Measurements from ENCODE around the gene MX2. TPM values are rescaled to one million over a fixed set of nuclear protein-coding genes. Genes with fewer than 3 reads are reported as not detected.

The MX2 gene
- total and polyA plus RNA-seq, 2 of the 4 experiments (the other 2 are of a cell fraction) = 0.53 to 0.54 TPM

DNA sequence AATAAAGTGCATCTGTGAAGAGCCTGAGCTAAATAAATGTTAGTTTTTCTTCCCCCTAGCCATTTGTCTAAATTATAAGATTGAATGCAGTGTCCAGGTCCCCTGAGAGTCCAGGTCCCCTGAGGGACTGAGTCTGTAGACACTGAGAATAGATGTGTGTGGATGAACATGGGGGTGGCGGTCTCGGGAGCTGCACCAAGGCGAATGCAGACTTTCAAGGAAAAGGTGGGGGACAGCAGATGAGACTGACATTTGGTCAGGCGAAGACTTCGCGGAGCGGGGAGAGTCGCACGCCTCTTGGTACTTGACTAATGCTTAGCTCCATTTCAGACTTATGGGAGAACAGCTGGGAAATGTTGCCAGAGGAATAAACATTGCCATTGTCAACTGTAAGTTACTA, 17.7 kb upstream of the MX2 start:
- dilution Hi-C loops (cut with HindIII; ENCODE audit: low sequenced_read_pairs, unreplicated experiment) = no loop called here
- TF ChIP-seq RFX5 (IDR thresholded peaks at IDR 0.05; ENCODE audit: low read depth, low read length) = no peak
- TF ChIP-seq, protein P1, sequence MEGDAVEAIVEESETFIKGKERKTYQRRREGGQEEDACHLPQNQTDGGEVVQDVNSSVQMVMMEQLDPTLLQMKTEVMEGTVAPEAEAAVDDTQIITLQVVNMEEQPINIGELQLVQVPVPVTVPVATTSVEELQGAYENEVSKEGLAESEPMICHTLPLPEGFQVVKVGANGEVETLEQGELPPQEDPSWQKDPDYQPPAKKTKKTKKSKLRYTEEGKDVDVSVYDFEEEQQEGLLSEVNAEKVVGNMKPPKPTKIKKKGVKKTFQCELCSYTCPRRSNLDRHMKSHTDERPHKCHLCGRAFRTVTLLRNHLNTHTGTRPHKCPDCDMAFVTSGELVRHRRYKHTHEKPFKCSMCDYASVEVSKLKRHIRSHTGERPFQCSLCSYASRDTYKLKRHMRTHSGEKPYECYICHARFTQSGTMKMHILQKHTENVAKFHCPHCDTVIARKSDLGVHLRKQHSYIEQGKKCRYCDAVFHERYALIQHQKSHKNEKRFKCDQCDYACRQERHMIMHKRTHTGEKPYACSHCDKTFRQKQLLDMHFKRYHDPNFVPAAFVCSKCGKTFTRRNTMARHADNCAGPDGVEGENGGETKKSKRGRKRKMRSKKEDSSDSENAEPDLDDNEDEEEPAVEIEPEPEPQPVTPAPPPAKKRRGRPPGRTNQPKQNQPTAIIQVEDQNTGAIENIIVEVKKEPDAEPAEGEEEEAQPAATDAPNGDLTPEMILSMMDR (conservative IDR thresholded peaks at IDR 0.05; ENCODE audit: low read depth, low read length) = no peak
- no peak for TF ChIP-seq NFE2L2 (IDR thresholded peaks at IDR 0.05; ENCODE audit: low read depth, low read length)
- TF ChIP-seq RAD21 (IDR thresholded peaks at IDR 0.05; ENCODE audit: low read length) = no peak
- TF ChIP-seq, protein P2, sequence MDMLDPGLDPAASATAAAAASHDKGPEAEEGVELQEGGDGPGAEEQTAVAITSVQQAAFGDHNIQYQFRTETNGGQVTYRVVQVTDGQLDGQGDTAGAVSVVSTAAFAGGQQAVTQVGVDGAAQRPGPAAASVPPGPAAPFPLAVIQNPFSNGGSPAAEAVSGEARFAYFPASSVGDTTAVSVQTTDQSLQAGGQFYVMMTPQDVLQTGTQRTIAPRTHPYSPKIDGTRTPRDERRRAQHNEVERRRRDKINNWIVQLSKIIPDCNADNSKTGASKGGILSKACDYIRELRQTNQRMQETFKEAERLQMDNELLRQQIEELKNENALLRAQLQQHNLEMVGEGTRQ (IDR thresholded peaks at IDR 0.05; ENCODE audit: low read depth, low read length) = no peak
- no peak for TF ChIP-seq SMC3 (IDR thresholded peaks at IDR 0.05; ENCODE audit: low read depth, low read length)
- no peak for TF ChIP-seq CEBPB (IDR thresholded peaks at IDR 0.05; ENCODE audit: low read depth, low read length)
- TF ChIP-seq, protein P3, sequence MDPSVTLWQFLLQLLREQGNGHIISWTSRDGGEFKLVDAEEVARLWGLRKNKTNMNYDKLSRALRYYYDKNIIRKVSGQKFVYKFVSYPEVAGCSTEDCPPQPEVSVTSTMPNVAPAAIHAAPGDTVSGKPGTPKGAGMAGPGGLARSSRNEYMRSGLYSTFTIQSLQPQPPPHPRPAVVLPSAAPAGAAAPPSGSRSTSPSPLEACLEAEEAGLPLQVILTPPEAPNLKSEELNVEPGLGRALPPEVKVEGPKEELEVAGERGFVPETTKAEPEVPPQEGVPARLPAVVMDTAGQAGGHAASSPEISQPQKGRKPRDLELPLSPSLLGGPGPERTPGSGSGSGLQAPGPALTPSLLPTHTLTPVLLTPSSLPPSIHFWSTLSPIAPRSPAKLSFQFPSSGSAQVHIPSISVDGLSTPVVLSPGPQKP (IDR thresholded peaks at IDR 0.05; ENCODE audit: borderline replicate concordance, low read depth, low read length) = no peak
- no peak for TF ChIP-seq CHD1 (IDR thresholded peaks at IDR 0.05; ENCODE audit: low read depth, low read length)
- no peak for TF ChIP-seq BHLHE40 (IDR thresholded peaks at IDR 0.05; ENCODE audit: low read depth, low read length)
- TF ChIP-seq FOS (IDR thresholded peaks at IDR 0.05; ENCODE audit: low read depth, low read length) = no peak
- TF ChIP-seq MXI1 (IDR thresholded peaks at IDR 0.05; ENCODE audit: borderline replicate concordance, low read depth, low read length) = no peak
- TF ChIP-seq MAFK (IDR thresholded peaks at IDR 0.05; ENCODE audit: low read depth, low read length) = no peak
- Histone ChIP-seq H2AFZ (replicated peaks; ENCODE audit: low read length, poor library complexity) (no peak overlapping the region), H4K5ac (ENCODE audit: low read depth, low read length) (no peak overlapping the region), H4K20me1 (ENCODE audit: insufficient read depth, low read length) (no peaks in the 10 kb centered on the region), H3K56ac (ENCODE audit: extremely low read depth, insufficient read depth, low read length) (no peak overlapping the region), H2BK5ac (ENCODE audit: low read depth, low read length, poor library complexity, severe bottlenecking) (no peak overlapping the region), H3K4me1 (ENCODE audit: control insufficient read depth, insufficient read depth, low read length) (no peaks in the 10 kb centered on the region), H2AK5ac (ENCODE audit: low read depth, low read length) (no peak overlapping the region), H3K9ac (ENCODE audit: low read depth, low read length) (no peak overlapping the region), H3K4me3 (ENCODE audit: insufficient read depth, low read depth, low read length) (no peak overlapping the region), H2BK15ac (ENCODE audit: low read depth, low read length) (no peak overlapping the region), H3K9me1 (ENCODE audit: insufficient read depth, low read length) (no peaks in the 10 kb centered on the region), H3K4ac (ENCODE audit: low read depth, low read length) (no peak overlapping the region), H3K18ac (ENCODE audit: low read depth, low read length) (no peak overlapping the region), H3K14ac (replicated peaks; ENCODE audit: low read depth, low read length) (no peak overlapping the region), H2BK20ac (ENCODE audit: low read depth, low read length) (no peak overlapping the region), H4K91ac (ENCODE audit: insufficient read depth, low read depth, low read length) (no peak overlapping the region), H3K79me1 (ENCODE audit: low read depth in 1 of 2, low read length in 2 of 2) (no peaks in the 10 kb centered on the region), H3K9me3 (ENCODE audit: control insufficient read depth, insufficient read depth, low read length) (no peaks in the 10 kb centered on the region), H3K23ac (ENCODE audit: low read depth, low read length) (no peak overlapping the region), H3K27ac (ENCODE audit: insufficient read depth, low read length) (no peak overlapping the region), H3K36me3 (ENCODE audit: control insufficient read depth, insufficient read depth, low read length) (no peaks in the 10 kb centered on the region), H2AK9ac (replicated peaks; ENCODE audit: low read depth, low read length, poor library complexity) (no peak overlapping the region), H3K4me2 (ENCODE audit: low read depth, low read length) (no peak overlapping the region), H2BK120ac (ENCODE audit: low read depth, low read length) (no peak overlapping the region), H4K8ac (ENCODE audit: low read depth in 2 of 2, low read length in 2 of 2) (no peak overlapping the region), H3K27me3 (ENCODE audit: control insufficient read depth, insufficient read depth, low read length) (peaks cover 9% of the 10 kb centered on the region; the same call in 1 of the 2 replicates)
- in situ Hi-C loops (cut with MboI; ENCODE audit: low sequenced_read_pairs) = no loop called here
- intact Hi-C loops (cut with micrococcal nuclease) = no loop called here
- CTCF ChIA-PET = no interaction called here
- ATAC-seq (ENCODE audit: low read depth) (no peak), DNase-seq (no peak)
- POLR2A ChIA-PET (ENCODE audit: unreplicated experiment) = no interaction called here
- no TSS peak for BruUV-seq (replicated peaks)
- 57% methylated on average over 5 of the region's 9 CpGs; no CpG with 5 or more reads in 1 of the 2 experiments for WGBS, 2 experiments (ENCODE audit: extremely low coverage in 2 of 2, insufficient read length in 1 of 2)
